RPMI7951 (cell line): Measurements from ENCODE around the gene SLC2A10. TPM values are rescaled to one million over a fixed set of nuclear protein-coding genes. Genes with fewer than 3 reads are reported as not detected.

Source experiments
- DNase-seq: peaks from one replicate; pipeline ENCODE4 v3.0.0-alpha.2; 2012; ENCODE audit warnings: low read depth
- total RNA-seq: library from RNA; depleted of rRNA; stranded (reverse); fragments of >200 nt; shearing (Covaris generic); gene quantifications from 2 replicates; pipeline ENCODE4 v1.2.3, GENCODE V29; 2014; rRNA removed

Gene SLC2A10
- total RNA-seq, 1 experiment from 2014 or later, result 23.4 TPM

GRCh38 chr20:46765506-46766120 lies 56.2 kb downstream of the SLC2A10 start:
- no peak for DNase-seq

DNA sequence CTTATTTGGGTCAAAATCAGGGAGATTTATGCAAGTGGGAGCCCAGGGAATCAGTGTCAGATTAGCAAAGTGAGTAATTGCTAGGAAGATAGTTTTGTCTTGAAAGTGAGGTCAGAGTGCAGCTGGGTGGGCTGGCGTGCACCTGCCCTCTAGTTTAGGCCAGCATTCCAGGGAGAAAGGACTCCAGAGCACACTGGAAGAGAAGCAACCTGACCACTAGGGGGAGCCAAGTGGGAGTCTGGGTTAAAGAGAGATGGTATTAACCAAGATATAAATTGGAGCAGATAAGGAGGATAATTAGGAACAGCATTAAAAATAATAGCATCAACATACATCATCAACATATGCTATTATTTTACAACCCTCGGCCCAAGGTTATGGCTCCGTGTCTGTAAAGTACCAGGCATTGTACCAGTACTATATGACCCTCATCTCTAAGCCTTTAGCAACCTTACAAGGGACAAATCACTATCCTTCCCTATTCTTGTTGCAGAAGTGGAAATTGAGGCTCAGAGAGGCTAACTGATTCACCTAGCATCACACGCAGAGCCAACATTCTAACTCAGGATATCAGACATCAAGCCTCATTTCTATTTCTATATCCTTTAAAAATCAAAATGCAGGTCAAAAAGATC lies 57.8 kb downstream of the SLC2A10 start:
- peak; percentile 41 for DNase-seq

DNA sequence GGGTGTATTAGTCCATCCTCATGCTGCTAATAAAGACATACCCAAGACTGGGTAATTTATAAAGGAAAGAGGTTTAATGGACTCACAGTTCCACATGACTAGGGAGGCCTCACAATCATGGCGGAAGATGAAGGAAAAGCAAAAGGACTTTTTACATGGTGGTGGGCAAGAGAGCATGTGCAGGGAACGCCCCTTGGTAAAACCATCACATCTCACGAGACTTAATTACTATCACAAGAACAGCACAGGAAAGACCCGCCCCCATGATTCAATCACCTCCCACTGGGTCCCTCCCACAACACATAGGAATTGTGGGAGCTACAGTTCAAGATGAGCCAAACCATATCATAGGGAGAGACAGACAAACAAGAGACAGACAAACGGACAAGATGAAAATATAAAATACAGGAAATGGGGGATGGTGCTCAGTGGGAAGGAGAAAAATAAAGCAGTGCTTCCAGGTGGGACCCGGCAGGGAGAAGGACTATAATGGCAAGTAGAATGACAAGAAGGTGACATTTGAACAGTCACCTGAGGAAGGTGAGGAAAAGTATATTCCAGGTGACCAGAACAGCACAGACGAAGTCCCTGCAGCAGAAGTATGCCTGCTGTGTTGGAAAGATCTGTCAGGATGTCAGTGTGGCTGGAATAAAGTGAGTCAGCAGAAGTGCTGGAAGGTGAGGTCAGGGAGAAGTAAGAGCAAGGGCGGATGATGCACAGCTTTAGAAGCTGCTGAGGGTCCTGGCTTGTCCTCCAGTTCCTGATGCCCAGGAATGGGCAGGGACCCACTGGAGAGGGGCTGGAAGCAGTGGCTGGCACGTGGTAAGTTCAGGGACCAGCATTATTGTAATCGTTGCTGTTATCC lies 61.1 kb downstream of the SLC2A10 start:
- peak; percentile 19 for DNase-seq

- DNase-seq, result no peak
These were observed 61.7 kb downstream of the SLC2A10 start for GRCh38 chr20:46771195-46771588.

- peak; percentile 20 for DNase-seq
These were observed 63.5 kb downstream of the SLC2A10 start for GRCh38 chr20:46772901-46773300.

- DNase-seq, result no peak
These were observed 64.2 kb downstream of the SLC2A10 start for GRCh38 chr20:46773680-46774079.

DNA sequence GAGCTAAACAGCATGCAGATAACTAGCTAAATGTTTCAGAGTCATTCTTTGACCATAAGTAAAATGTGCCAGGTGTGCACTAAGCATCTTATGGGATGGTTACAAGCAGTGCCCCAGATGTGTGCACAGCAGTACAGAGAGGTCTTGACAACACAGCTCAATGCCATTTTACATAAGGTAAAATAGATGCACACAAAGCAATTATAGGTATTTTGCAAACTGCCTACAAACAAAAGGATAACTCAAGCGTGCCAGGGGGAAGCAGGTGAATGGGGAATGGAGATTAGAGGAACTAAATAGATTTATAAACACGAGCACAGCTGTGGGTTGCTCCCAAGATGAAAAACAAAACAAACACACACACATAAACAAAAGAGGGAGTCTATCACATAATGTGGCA lies 64.8 kb downstream of the SLC2A10 start:
- DNase-seq, result no peak

GRCh38 chr20:46774943-46775560 lies 65.6 kb downstream of the SLC2A10 start:
- DNase-seq, result no peak

DNA sequence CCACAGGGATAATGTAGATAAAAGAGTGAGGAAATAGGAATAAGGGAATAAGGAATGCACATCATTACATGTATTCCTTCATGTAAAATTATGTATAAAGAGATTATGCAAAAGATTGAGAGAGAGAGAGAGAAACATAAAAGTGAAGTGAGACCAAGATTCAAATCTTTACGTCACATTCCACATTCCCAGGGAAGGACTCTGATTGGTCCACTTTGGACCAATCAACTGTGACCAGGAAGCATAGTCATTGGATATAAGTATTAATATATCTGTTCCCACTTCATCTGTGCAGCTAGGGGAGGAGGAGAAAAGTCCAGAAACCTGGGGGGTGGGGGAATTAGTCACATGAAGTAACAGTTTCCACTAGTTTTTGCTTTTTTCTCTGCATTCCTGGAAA lies 66.4 kb downstream of the SLC2A10 start:
- DNase-seq, result no peak

GRCh38 chr20:46777331-46777730 lies 67.9 kb downstream of the SLC2A10 start:
- no peak for DNase-seq

- DNase-seq, result no peak
These were observed 70.4 kb downstream of the SLC2A10 start for GRCh38 chr20:46779831-46780230.

GRCh38 chr20:46784436-46785127 lies 75.1 kb downstream of the SLC2A10 start:
- DNase-seq, result peak; percentile 66

Other genes with a start within 250 kb of the SLC2A10 start
- not detected in 2 replicates for gene ZNF334, start 196.1 kb upstream of the SLC2A10 start, total RNA-seq
- gene OCSTAMP, start 159.0 kb upstream of the SLC2A10 start, total RNA-seq, result not detected in 2 replicates
- gene SLC13A3, start 58.2 kb upstream of the SLC2A10 start, total RNA-seq, result 1.7 and 4.1 TPM in 2 replicates
- 33.1 and 36.2 TPM in 2 replicates for gene TP53RK, start 20.2 kb upstream of the SLC2A10 start, total RNA-seq
- gene EYA2, start 185.2 kb downstream of the SLC2A10 start, total RNA-seq, result 0.10 TPM in 1 of 2 replicates, not detected in the other